HepG2 (cell line): ENCODE results near the gene CYB5D1. TPM values are rescaled to one million over a fixed set of nuclear protein-coding genes. Genes with fewer than 3 reads are reported as not detected.

Experiments used
- BHLHE40 ChIP-seq: IDR thresholded peaks from 2 replicates; pipeline ENCODE4 v1.6.1; 2011; ENCODE audit warnings: low read length, improper control_type of control experiment
- CHD4 ChIP-seq: fragments of 200-600 bp; sonication (generic); IDR thresholded peaks from 2 replicates; pipeline ENCODE4 v1.7.0; 2017; ENCODE audit warnings: mild to moderate bottlenecking, low read length, borderline replicate concordance
- CTCF ChIP-seq: sonication (generic); formaldehyde crosslinking; IDR thresholded peaks from 2 replicates; pipeline ENCODE4 v1.5.0; 2020; ENCODE audit warnings: mild to moderate bottlenecking, missing genetic modification reagents, moderate library complexity
- KLF9 ChIP-seq: IDR thresholded peaks from 2 replicates; pipeline ENCODE4 v1.6.1; 2016; ENCODE audit warnings: low read depth
- MIXL1 ChIP-seq: IDR thresholded peaks from 2 replicates; pipeline ENCODE4 v1.6.1; 2016
- MNT ChIP-seq: fragments of 450-650 bp; IDR thresholded peaks from 2 replicates; pipeline ENCODE4 v1.6.1; 2016
- NAIF1 ChIP-seq: sonication (generic); formaldehyde crosslinking; IDR thresholded peaks from 2 replicates; pipeline ENCODE4 v1.5.0; 2020; ENCODE audit warnings: mild to moderate bottlenecking, missing genetic modification reagents, borderline replicate concordance
- NFIB ChIP-seq: sonication (generic); formaldehyde crosslinking; IDR thresholded peaks from 2 replicates; pipeline ENCODE4 v1.9.0; 2021; ENCODE audit warnings: missing genetic modification reagents, mild to moderate bottlenecking, borderline replicate concordance
- POLR2G ChIP-seq: fragments of 200-400 bp; formaldehyde crosslinking; IDR thresholded peaks from 2 replicates; pipeline ENCODE4 v1.6.1; 2018; ENCODE audit warnings: mild to moderate bottlenecking, low read depth, low read length, moderate library complexity
- PTBP1 ChIP-seq: fragments of 200-400 bp; formaldehyde crosslinking; IDR thresholded peaks from 2 replicates; pipeline ENCODE4 v1.6.1; 2018; ENCODE audit warnings: low read length, low read depth; ENCODE audit not compliant: poor library complexity, severe bottlenecking
- RARA ChIP-seq: IDR thresholded peaks from 2 replicates; pipeline ENCODE4 v1.6.1; 2016; ENCODE audit warnings: missing genetic modification reagents, missing compliant biosample characterization
- SAP130 ChIP-seq: IDR thresholded peaks from 2 replicates; pipeline ENCODE4 v1.6.1; 2016; ENCODE audit warnings: low read depth
- SMAD3 ChIP-seq: sonication (generic); formaldehyde crosslinking; IDR thresholded peaks from 2 replicates; pipeline ENCODE4 v1.4.0; 2020; ENCODE audit warnings: missing genetic modification reagents
- SMC3 ChIP-seq: IDR thresholded peaks from 2 replicates; pipeline ENCODE4 v1.6.1; 2011; ENCODE audit warnings: low read length, improper control_type of control experiment
- SP2 ChIP-seq: sonication (generic); formaldehyde crosslinking; IDR thresholded peaks from 2 replicates; pipeline ENCODE4 v1.5.1; 2020; ENCODE audit warnings: mild to moderate bottlenecking, missing genetic modification reagents
- SRY ChIP-seq: sonication (generic); formaldehyde crosslinking; IDR thresholded peaks from 2 replicates; pipeline ENCODE4 v1.8.0; 2022; ENCODE audit warnings: mild to moderate bottlenecking, missing genetic modification reagents
- THAP11 ChIP-seq: IDR thresholded peaks from 2 replicates; pipeline ENCODE4 v1.6.1; 2016; ENCODE audit warnings: missing biosample characterization, missing genetic modification reagents
- ZBTB7B ChIP-seq: sonication (generic); formaldehyde crosslinking; IDR thresholded peaks from 2 replicates; pipeline ENCODE4 v1.4.0; 2020; ENCODE audit warnings: missing genetic modification reagents
- ZFP1 ChIP-seq: IDR thresholded peaks from 2 replicates; pipeline ENCODE4 v1.6.1; 2016
- ZNF230 ChIP-seq: sonication (generic); formaldehyde crosslinking; IDR thresholded peaks from 2 replicates; pipeline ENCODE4 v1.4.0; 2020; ENCODE audit warnings: mild to moderate bottlenecking, missing genetic modification reagents
- ZNF281 ChIP-seq: sonication (generic); formaldehyde crosslinking; IDR thresholded peaks from 2 replicates; pipeline ENCODE4 v1.4.0; 2020; ENCODE audit warnings: missing genetic modification reagents, borderline replicate concordance
- ZNF782 ChIP-seq: sonication (generic); formaldehyde crosslinking; IDR thresholded peaks from 2 replicates; pipeline ENCODE4 v1.4.0; 2020; ENCODE audit warnings: missing genetic modification reagents, mild to moderate bottlenecking, borderline replicate concordance
- ZNF784 ChIP-seq: sonication (generic); formaldehyde crosslinking; IDR thresholded peaks from 2 replicates; pipeline ENCODE4 v1.5.1; 2020; ENCODE audit warnings: missing genetic modification reagents, mild to moderate bottlenecking, borderline replicate concordance
- ZZZ3 ChIP-seq: sonication (generic); formaldehyde crosslinking; IDR thresholded peaks from 2 replicates; pipeline ENCODE4 v1.4.0; 2020; ENCODE audit warnings: missing genetic modification reagents, mild to moderate bottlenecking, borderline replicate concordance
- polyA plus RNA-seq, 8 experiments: library from polyadenylated mRNA; depleted of rRNA in 3 of 8; stranded (reverse) in 7 of 8; unstranded in 1 of 8; fragments of >200 nt; fragmentation: Illumina TruSeq in 4 of 8; extraction: Trizol in 4 of 8; gene quantifications; 2 replicates each; pipeline versions ENCODE4 v1.2.1 to v1.2.3, GENCODE V29; 2011 to 2016; ENCODE audit warnings: low read depth in 4 of 8, missing spikeins in 1 of 8, mixed read lengths in 1 of 8; ENCODE audit not compliant: insufficient read depth in 1 of 8
- total RNA-seq, 5 experiments: library from RNA; depleted of rRNA; stranded (reverse); fragments of >200 nt; fragmentation: Illumina TruSeq; extraction: Trizol; gene quantifications; 2 replicates each; pipeline ENCODE4 v1.2.3, GENCODE V29; 2016; ENCODE audit warnings: low read depth in 1 of 5

The CYB5D1 gene
- total and polyA plus RNA-seq, 2 of the 13 experiments (the other 11 are each of a cell fraction or from before 2014, with no cell fraction given), result 8.9 to 17.0 TPM

GRCh38 chr17:7841396-7841914 is 16.3 kb upstream of the CYB5D1 start (continued):
- peak; percentile 36; the same call in 1 of the 2 replicates for TF ChIP-seq ZNF281 (CRISPR knock-in tag)
- peak; percentile 71 for TF ChIP-seq SAP130 (CRISPR knock-in tag)
- 0 out of 2 replicates have a peak, but pooled peaks have one; percentile 4 for TF ChIP-seq CHD4
- TF ChIP-seq ZNF782 (CRISPR knock-in tag), result peak; percentile 64; the same call in 1 of the 2 replicates
- TF ChIP-seq BHLHE40, result peak; percentile 66
- peak; percentile 11; the same call in 1 of the 2 replicates for TF ChIP-seq POLR2G
- TF ChIP-seq PTBP1, result no peak
- TF ChIP-seq SP2 (CRISPR knock-in tag), result peak; percentile 40; the same call in 1 of the 2 replicates
- TF ChIP-seq MIXL1, result 0 out of 2 replicates have a peak, but pooled peaks have one; percentile 6
- no peak; the same call in 1 of the 2 replicates for TF ChIP-seq ZNF784
- no peak for TF ChIP-seq ZNF230
- peak; percentile 50; the same call in 1 of the 2 replicates for TF ChIP-seq SRY (CRISPR knock-in tag)
- no peak for TF ChIP-seq ZFP1 (CRISPR knock-in tag)
- no peak for TF ChIP-seq SMAD3 (CRISPR knock-in tag)
- TF ChIP-seq THAP11 (CRISPR knock-in tag), result peak; percentile 19
- TF ChIP-seq SMC3, result 0 out of 2 replicates have a peak, but pooled peaks have one; percentile 1
- TF ChIP-seq RARA (CRISPR knock-in tag), result peak; percentile 44; the same call in 1 of the 2 replicates
- TF ChIP-seq ZZZ3 (CRISPR knock-in tag), result no peak
- TF ChIP-seq MNT, result peak; percentile 61
- TF ChIP-seq KLF9 (CRISPR knock-in tag), result no peak
- TF ChIP-seq NFIB (CRISPR knock-in tag), result 0 out of 2 replicates have a peak, but pooled peaks have one; percentile 56
- TF ChIP-seq ZBTB7B (CRISPR knock-in tag), result 0 out of 2 replicates have a peak, but pooled peaks have one; percentile 3
- peak; percentile 66 for TF ChIP-seq CTCF (CRISPR knock-in tag)
- TF ChIP-seq NAIF1 (CRISPR knock-in tag), result no peak
